ENCODE results near the gene WHAMM. TPM values are rescaled to one million over a fixed set of nuclear protein-coding genes. Genes with fewer than 3 reads are reported as not detected.

The WHAMM gene
- total and polyA plus RNA-seq, 2 donors (not counting 3 experiments of a cell fraction or from before 2014, with no cell fraction given): 4.1 to 9.4 TPM

- no peaks in the 10 kb centered on the region for H3K79me2 ChIP-seq (ENCODE audit: control insufficient read depth, insufficient read depth, low read length)
- H3K9me3 ChIP-seq (replicated peaks; ENCODE audit: control insufficient read depth, insufficient read depth, low read length): no peaks in the 10 kb centered on the region
- no peak overlapping the region for H3K9ac ChIP-seq (replicated peaks; ENCODE audit: extremely low read depth, insufficient read depth, low read length)
- no peak for FAIRE-seq
- no peaks in the 10 kb centered on the region for H3K4me1 ChIP-seq (ENCODE audit: control insufficient read depth, extremely low read depth, insufficient read depth, low read length)
- H2AFZ ChIP-seq (ENCODE audit: low read depth, low read length): no peak overlapping the region
- peaks cover 0 to 4% of the 10 kb centered on the region in 2 experiments for H3K27me3 ChIP-seq (ENCODE audit: control insufficient read depth in 2 of 2, insufficient read depth in 2 of 2, low read length in 2 of 2)
- TF ChIP-seq POLR2A (IDR thresholded peaks at IDR 0.05; ENCODE audit: low read depth, low read length): no peak
- no peak for TF ChIP-seq CTCF (IDR thresholded peaks at IDR 0.05; ENCODE audit: extremely low read depth in 1 of 2, insufficient read depth in 1 of 2, low read depth in 1 of 2, low read length in 2 of 2)
- TF ChIP-seq GATA2 (IDR thresholded peaks at IDR 0.05; ENCODE audit: insufficient read depth, insufficient read length, low read depth, low read length): no peak
- no peak for TF ChIP-seq FOS (IDR thresholded peaks at IDR 0.05; ENCODE audit: borderline replicate concordance, insufficient read depth, low read length)
- no peak for TF ChIP-seq POLR2AphosphoS5 (IDR thresholded peaks at IDR 0.05; ENCODE audit: insufficient read depth, low read depth, low read length)
- intact Hi-C loops (cut with micrococcal nuclease) (no loop called here), dilution Hi-C loops (cut with MboI; ENCODE audit: extremely low pct_ligation_motif_present, low sequenced_read_pairs) (no loop called here)
- no peak overlapping the region for H3K4me2 ChIP-seq (ENCODE audit: insufficient read depth, low read length)
- no peaks in the 10 kb centered on the region for H3K36me3 ChIP-seq (ENCODE audit: control insufficient read depth in 2 of 2, extremely low read depth in 1 of 2, insufficient read depth in 2 of 2, low read length in 2 of 2)
- no peak overlapping the region for H3K27ac ChIP-seq (ENCODE audit: insufficient read depth, low read depth, low read length)
- CTCF ChIA-PET: no interaction called here
- POLR2A ChIA-PET: no interaction called here
- no TSS peak for BruUV-seq (replicated peaks)
- H3K4me3 ChIP-seq (replicated peaks in 1 of 3; ENCODE audit: insufficient read depth in 1 of 3, low read depth in 1 of 3, low read length in 3 of 3): no peak overlapping the region
- H4K20me1 ChIP-seq (replicated peaks; ENCODE audit: control insufficient read depth, extremely low read depth, insufficient read depth, low read length): no peaks in the 10 kb centered on the region
- no peak for DNase-seq (ENCODE audit: low read depth, low spot score)
- H3K9me1 ChIP-seq (replicated peaks; ENCODE audit: control insufficient read depth, extremely low read depth, insufficient read depth, low read length): no peaks in the 10 kb centered on the region
Measured at GRCh38 chr15:82798531-82799166, 10.8 kb upstream of the WHAMM start.
